Glomerular visceral epithelial cell (primary cell): ENCODE measurements around the gene RGS7.
"Not testable (repeated sequence)": the region's sequence is repeated elsewhere in the genome, so short reads cannot be mapped to it uniquely, and the experiment has no call there.

Source experiments
- DNase-seq: peaks from one replicate; pipeline ENCODE4 v3.0.0-alpha.2; 2016; ENCODE audit errors: extremely low spot score

The RGS7 gene

DNA sequence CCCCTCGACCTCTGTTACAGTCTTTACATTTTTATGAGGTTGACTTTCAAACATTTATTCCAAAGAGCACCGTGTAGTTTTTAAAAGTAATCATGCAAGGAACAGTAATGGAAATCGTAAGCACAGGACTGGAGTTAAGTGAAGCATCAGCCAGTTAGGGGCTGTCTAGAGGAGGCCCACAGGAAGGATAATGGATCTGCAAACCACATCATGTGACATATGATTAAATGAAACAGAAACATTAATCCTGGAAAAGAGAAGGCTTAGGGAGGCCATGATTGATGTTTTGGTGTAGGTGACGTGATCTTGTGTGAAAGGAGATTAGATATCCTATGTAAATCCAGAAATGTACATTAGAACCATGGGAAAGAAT is 25.0 kb downstream of the RGS7 start:
- no peak for DNase-seq

DNA sequence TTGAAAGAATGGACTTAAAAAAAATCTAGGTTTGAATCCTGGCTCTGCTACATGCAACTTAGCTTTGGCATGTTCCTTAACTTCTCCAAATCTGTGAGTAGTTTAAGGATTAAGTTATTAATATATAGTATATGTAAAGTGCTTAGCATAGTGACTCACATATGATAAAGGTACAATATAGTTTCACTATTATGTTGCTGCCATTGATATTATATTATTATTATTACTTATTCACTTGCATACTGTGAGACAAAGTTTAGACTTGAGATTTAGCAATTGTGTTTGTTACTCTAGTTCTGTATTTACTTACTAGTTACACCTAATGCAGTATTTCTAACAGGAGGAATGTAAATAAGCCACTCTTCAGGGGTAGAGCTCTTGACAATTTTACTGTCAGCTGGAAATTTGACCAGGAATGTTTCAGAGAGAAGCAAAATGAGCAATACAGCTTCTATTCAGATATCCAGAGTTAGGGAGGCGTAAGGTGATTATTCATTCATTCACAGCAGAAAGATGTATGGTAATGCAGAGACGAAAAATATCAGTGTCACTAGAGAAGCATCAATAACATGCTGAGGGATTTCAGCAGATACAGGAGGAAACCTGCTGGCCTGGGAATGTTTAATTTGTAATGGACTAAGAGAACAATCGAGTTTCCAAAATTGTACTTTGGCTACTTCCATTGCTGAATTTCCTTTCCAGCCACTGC is 25.5 kb downstream of the RGS7 start:
- DNase-seq, result no peak

DNA sequence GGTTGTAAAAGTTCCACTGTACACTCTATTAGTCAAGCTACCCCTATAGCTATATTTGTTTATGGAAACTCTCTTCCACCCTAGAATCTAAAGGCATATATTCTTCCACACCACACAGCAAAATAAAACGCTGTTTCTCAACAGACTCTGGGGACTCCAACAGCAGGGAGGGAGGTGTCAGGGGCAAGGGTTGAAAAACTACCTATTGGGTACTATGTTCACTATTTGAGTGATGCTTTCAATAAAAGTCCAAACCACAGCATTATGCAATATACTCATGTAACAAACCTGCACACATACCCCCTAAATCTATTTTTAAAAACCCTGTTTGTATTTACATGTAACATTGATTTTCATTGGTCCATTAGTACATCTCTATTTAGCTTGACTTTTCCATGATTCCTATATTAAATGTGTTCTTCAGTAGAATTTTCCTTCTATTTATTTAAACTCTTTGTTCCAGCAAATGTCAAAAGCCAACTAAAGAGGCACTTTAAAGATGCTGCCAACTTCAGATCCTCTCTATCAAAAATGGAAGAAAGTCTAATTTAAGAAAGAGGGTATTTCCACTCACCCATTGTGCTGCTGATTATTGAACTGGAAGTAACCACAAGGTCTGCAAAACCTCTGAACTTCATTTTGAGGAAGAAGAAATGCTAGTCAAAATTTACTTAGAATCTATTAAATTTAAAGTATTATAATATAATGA is 26.2 kb downstream of the RGS7 start:
- no peak for DNase-seq

DNA sequence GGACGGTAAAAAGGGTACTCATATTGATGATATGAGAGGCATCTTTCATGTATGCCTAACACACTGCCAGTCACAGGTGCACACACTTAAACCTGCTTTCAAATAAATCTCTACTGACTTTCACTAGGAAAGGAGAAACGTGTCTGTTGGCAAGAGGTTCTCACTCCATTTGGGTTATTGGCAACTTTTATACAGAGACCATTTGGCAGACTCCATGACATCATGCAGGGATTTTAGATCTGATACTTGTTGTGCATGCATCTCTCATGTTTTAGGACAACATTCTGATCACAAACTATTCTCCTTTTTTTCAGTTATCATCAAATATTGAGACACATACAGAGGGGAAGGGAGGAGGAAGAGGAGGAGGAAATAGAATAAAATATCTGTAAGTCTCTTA is 31.5 kb downstream of the RGS7 start:
- no peak for DNase-seq

DNA sequence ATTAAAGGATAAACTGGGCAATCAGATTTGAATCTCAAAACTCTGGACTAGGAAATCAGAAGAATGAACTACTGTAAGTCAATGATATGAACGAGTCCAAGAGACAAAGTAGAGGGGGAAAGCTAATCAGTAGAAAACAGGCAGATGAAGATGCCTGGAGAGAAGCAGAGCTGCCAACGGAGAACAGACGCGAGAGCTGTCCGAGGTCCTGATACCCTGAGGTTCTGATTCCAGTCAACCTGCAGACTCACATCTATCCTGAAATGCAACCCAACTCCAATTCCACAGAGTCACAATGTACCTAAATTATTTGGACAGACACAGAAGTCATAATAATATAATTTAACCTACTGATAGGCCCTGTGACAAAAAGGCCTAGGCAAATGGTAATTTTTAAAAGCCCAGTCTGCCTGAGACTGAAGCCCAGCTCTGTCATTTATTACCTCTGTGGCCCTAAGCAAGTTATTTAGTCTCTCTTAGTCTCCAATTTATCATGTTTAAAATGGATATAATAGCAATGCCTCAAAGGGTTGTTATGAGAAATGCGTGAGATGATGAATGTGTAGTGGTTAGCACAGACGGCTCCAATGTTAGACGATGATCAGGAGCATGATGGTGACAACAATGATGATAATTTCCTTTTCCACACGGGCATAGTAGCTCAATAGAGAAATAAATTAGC is 33.4 kb downstream of the RGS7 start:
- DNase-seq, result peak; percentile 37

DNA sequence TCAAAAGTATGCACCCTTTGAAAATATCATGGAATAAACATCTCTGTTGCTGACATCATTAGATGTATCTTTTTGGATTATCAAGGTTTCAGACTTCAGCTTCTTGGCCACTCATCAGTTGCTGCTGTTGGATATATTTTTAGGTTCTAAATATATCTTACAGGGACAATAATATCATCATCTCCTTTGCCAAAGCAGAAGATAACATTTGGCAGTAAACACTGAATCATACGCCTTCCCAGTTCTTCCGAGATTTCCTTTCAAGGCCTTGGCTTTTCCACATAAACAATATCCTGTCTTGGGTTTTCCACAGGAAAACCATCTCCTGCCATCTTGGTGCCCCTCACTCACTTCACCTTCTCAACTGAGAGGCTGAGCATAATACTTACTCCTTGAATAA is 39.3 kb downstream of the RGS7 start:
- DNase-seq, result no peak

DNA sequence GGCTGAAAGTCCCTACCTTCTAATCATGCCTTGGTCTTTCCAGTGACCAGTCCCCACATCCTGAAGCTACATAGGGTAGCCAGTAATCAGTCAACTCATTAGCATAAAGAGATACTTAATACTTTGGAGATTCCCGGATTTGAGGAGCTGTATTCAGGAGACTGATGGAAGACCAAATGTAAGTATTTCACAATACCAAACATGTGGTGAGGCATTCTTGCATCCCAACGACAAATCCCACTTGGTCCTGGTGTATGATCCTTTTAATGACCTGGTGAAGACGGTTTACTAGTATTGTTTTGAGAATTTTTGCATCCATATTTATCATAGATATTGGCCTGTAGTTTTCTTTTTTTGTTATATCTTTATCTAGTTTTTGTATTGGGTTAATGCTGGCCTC is 40.6 kb downstream of the RGS7 start:
- no peak for DNase-seq

DNA sequence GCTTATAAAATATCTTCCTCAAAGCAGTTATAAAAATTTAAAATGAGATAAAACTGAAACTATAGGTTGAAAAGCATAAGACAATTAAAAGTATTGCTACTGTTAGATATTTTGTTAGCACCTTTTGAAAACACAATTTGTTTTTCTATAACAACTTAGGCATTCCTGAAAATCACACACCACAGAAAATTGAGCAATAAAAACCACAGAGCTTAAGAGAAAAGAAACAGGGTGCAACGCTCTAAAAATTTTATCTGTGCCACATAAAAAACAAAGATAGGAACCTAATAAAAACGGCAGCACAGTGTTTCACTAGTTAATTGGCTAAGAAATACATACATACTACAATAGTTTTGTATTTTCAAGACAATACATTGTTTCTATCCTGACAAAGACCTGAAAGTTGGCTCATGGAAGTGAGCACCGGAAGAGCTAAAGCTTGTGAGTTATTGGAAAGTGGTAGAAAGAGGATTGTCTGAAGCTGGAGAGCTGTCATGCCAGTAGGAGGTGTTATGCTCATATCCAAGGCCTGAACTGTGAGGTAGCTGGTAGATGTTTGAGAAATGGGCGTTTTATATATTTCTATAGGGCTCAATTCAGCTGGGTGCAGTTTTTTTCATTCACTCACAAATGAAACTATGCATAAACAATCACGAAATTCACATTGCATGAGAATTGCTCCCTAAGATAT is 45.8 kb downstream of the RGS7 start:
- DNase-seq, result no peak

DNA sequence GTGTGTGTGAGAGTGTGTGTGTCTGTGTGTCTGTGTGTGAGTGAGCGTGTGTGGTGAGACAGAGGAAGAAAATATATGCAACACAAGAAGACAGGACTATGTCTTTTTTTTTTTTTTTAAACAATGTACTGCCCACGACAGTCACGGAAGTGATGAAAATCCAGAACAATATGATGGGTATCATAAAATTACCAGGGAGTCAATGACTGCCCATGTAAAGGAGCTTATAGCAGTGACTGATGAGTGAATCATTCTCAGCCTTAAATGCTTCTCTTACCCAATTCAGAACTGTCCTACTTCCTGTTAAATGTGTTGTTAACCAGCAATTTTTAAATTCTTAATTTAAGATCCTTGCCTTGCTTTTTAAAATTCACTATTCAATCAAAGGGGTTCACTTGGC is 46.6 kb downstream of the RGS7 start:
- DNase-seq, result no peak

DNA sequence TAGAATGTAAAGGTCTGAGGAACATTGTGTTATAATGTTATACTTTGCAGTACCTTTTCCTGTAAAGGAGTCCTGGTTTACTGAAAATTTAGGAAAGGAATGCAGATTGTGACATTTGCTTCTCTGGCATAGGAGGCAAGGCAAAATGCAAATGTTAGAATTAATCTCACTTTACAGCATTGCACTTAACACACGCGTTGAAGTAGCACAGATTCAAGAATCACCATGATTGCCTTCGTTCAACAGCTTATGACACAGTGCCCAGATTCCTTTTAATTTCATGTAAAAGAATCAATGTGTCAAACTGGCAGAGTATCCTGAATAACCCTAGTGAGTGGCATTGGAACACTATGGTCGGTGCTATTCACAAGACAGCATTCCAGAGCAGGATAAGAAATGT is 47.4 kb downstream of the RGS7 start:
- DNase-seq, result no peak

DNA sequence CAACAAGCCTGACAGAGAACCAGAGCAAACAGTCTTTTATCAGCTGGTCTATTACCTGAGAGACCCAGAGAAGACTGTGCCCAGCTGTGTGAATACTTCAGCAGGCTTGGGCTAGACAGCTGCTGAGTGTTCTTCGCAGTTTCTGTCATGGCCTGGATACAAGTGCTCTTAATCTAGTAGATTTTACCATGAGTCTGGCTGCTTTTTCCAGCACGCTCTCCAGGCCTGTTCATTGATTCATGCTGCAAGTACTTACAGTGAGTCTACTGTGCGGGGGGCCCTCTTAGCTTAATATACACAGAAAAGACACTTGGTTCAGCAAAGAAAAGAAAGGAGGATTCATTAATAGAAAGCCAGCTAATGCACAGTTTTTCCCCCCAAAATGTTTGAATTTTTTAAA is 48.5 kb downstream of the RGS7 start:
- no peak for DNase-seq

DNA sequence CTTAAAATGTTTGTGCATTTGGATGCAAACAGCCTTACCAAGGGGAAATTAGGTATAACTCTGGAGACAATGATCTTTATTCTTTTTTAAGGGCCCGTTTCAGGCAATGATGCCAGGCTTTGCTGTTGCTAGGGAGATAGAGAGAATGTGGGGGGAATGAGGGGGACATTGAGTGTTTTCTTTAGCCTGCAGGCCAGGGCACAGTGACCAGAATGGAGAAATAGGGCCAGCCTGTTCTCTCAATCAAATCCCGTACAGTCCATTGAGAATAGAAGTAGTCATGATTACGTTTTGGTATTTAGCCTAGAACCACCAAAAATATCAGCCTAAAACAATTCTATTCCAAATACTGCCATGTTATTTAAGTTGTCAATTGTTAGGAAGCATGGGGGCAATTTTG is 49.0 kb downstream of the RGS7 start:
- DNase-seq, result no peak

DNA sequence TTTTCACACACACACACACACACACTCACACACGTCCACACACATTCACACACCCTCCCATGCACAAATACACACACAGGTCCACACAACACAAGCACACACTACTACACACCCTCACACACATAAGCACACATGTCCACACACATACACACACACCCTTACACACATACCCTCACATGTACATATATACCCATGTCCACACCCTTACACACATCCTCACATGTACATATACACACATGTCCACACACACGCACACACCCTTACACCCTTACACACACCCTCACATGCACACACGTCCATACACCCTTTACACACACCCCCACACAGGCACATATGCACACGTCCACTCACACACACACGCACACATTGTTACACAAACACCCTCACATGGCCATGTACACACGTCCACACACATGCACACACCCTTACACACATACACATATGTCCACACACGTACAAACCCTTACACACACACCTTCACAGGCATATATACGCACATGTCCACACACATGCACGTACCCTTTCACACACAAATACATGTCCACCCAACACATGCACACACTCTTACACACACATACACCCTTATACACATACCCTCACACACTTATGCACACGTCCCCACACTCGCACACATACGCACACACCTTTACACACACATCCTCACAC is 50.7 kb downstream of the RGS7 start:
- DNase-seq, result no peak

DNA sequence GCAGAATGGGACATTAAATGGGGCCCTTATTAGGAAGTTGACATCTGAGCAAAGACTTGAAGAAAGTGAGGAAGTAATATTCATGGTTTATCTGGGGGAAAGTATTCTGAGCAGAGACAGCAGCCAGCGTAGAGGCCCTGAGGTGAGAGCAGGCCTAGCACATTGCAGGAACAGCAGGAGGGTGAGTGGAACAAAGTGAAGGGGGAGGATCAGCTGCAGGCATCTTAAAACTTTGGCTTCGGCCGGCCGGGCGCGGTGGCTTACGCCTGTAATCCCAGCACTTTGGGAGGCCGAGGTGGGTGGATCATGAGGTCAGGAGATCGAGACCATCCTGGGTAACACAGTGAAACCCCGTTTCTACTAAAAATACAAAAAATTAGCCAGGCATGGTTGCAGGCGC is 55.0 kb downstream of the RGS7 start:
- DNase-seq, result not testable (repeated sequence)

DNA sequence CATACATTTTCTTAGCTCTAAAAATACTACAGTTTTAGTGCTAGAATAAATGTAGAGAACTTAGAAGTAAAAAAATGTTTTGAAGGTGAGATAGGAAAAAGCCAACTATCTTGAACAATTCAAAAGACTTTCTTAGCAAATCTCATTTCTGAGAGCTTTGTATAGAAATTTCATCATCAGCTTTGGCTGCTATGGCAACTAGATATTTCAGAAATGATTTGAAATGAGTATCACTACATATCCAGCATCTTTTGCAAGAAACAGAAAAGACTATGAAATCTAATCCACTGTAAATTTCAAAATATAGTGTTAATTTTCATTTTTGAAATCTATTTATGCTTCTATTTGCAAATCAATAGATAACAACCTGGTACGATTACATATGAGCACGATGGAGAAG is 57.7 kb downstream of the RGS7 start:
- no peak for DNase-seq

DNA sequence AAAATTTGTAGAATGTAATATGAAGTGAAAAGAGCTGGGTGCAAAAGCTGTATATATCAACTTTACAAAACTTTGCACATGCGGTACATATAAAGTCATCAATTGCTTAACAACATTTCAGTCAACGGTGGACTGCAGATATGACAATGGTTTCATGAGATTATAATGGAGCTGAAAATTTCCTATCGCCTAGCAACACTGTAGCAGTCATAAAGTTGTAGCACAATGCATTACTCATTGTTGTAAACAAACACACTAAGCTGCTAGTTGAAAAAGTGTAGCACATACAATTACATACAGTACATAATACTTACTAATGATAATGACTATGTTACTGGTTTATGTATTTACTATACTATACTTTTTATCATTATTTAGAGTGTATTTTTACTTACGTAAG is 64.0 kb downstream of the RGS7 start:
- no peak for DNase-seq

DNA sequence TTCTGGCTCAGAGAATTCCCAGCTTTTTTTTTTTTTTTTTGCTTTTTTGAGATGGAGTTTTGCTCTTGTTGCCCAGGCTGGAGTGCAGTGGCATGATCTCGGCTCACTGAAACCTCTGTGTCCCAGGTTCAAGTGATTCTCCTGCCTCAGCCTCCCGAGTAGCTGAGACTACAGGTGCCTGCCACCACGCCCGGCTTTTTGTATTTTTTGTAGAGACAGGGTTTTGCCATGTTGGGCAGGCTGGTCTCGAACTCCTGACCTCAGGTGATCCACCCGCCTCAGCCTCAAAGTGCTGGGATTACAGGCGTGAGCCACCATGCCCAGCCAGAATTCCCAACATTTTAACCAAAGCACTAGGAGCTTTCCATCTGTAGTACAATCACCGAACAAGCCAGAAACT is 65.5 kb downstream of the RGS7 start:
- DNase-seq, result not testable (repeated sequence)

DNA sequence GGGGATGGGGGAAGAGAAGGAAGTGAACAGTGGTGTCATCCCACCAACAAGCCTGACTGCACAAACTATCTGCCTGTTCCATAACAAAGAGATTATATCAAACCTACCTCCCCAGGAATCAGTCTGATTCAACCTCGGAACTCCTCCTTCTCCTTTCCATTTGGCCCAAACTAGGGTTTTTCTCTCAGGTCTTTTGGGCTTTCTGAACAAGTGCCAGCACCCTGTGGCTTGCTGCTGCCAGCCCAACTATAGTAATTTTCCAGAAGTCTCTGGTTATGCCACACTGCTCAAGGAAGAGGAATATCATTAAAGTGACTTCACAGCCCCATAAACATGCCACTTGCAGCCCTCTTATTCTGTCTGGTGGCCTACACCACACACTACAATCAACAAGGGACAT is 70.5 kb downstream of the RGS7 start:
- DNase-seq, result no peak

DNA sequence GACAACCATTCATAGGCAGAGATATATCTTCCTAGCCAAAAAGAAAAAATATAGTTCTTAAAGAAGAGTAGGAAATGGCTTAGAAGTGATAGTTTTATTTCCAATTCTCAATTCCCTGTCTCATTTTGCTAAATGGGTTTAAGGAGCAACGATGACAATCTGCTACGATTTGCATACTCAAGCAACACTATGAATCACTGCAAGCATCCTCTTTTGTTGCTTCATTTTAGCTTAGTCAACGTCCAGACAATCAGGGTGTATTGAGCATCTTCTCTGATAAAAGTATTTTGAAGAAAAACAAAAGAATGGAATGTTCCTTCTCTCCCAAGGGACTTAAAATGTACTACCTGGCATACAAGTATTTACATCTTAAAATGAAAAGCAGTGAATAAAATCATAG is 80.6 kb downstream of the RGS7 start:
- no peak for DNase-seq

DNA sequence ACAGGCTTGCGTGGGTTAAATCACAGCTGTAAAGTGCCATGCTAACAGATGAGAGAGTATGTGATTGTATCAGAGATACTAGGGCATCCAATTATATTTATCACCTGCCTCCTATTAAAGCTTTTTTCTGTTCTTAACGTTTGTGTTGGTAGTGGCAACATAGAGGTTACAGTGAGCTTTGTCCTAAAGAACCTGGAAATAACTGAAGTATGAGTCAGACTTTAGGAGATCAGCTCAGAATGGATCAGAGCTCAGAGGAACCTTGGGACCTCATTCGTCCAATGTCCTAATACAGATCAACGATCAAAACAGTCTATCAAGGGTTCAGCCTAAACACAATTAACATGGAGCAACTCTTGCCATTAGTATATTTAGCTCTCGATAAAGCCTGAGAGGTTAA is 81.0 kb downstream of the RGS7 start:
- DNase-seq, result no peak

DNA sequence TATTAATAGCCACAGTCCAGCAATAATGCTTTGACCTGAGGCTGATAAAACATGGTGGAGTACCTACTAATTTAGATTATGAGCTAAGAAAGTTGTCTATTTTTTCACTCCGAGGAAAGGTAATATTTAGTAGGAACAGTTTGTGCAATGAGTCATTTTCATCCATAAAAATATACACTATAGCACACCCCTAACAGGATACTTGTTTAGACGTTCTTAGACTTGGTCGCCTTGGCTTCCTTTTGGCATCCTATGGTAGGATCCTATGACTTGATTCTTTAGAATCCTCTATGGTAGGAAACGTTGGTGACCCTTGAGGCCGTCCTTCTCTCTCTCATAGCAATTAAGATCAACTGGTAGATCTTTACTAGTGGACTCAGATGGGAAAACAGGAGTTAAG is 81.8 kb downstream of the RGS7 start:
- no peak for DNase-seq

DNA sequence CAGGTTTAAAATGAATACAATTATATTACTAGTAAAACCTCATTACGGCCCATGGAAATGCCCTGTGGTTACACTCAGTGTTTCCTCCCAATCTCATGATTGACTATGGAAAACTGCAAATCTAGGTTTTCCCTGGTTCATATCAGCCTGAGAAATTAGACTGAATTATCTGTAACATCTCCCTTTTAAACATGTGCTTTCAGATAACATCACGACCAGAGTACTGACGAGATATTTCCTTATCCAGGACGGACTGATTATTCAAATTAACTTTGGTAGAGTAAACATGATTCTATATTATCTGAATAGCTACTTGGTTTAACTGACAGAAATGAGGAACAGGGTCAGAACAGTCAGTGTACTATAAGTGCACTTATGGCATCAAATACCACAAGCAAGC is 82.3 kb downstream of the RGS7 start:
- DNase-seq, result no peak
